Stimulated activated CD4-positive, alpha-beta T cell treated with anti-CD3 and anti-CD28 coated beads, Interleukin-4, amount 100 ng/mL, for 24 hours (primary cell): ENCODE results near the gene RPTOR.

Experiments used
- DNase-seq: peaks from one replicate; pipeline ENCODE4 v3.0.0-alpha.2; 2020

Gene RPTOR

GRCh38 chr17:80594431-80595269, 50.0 kb downstream of the RPTOR start:
- no peak for DNase-seq

GRCh38 chr17:80596760-80597608, 52.3 kb downstream of the RPTOR start:
- peak; percentile 38 for DNase-seq

GRCh38 chr17:80598813-80599545, 54.3 kb downstream of the RPTOR start:
- no peak for DNase-seq

GRCh38 chr17:80599546-80600305, 55.1 kb downstream of the RPTOR start:
- DNase-seq: no peak

GRCh38 chr17:80601146-80601545, 56.5 kb downstream of the RPTOR start:
- DNase-seq: no peak

- DNase-seq: no peak
These were observed 58.8 kb downstream of the RPTOR start for GRCh38 chr17:80603396-80603795.

- DNase-seq: no peak
These were observed 59.5 kb downstream of the RPTOR start for GRCh38 chr17:80604009-80604669.

- DNase-seq: peak; percentile 22
These were observed 60.0 kb downstream of the RPTOR start for GRCh38 chr17:80604670-80605010.

- DNase-seq: peak; percentile 84
These were observed 60.9 kb downstream of the RPTOR start for GRCh38 chr17:80605326-80606066.

GRCh38 chr17:80608326-80608725, 63.7 kb downstream of the RPTOR start:
- no peak for DNase-seq

- DNase-seq: no peak
These were observed 65.1 kb downstream of the RPTOR start for GRCh38 chr17:80609757-80610156.

- no peak for DNase-seq
These were observed 67.2 kb downstream of the RPTOR start for GRCh38 chr17:80611816-80612215.

GRCh38 chr17:80612997-80613731, 68.5 kb downstream of the RPTOR start:
- DNase-seq: no peak

- DNase-seq: no peak
These were observed 69.1 kb downstream of the RPTOR start for GRCh38 chr17:80613732-80614071.

- DNase-seq: no peak
These were observed 69.9 kb downstream of the RPTOR start for GRCh38 chr17:80614332-80615047.

GRCh38 chr17:80615376-80615775, 70.7 kb downstream of the RPTOR start:
- no peak for DNase-seq

GRCh38 chr17:80616705-80617104, 72.1 kb downstream of the RPTOR start:
- DNase-seq: no peak

GRCh38 chr17:80618304-80618703, 73.7 kb downstream of the RPTOR start:
- DNase-seq: peak; percentile 30

GRCh38 chr17:80619535-80620235, 75.0 kb downstream of the RPTOR start:
- no peak for DNase-seq
